Measurements from ENCODE around the gene CDH4. TPM values are rescaled to one million over a fixed set of nuclear protein-coding genes. Genes with fewer than 3 reads are reported as not detected.

CDH4 gene
- total and polyA plus RNA-seq, 2 of the 8 experiments (the other 6 are each of a cell fraction or from before 2014, with no cell fraction given) = 4.3 to 7.9 TPM

DNA sequence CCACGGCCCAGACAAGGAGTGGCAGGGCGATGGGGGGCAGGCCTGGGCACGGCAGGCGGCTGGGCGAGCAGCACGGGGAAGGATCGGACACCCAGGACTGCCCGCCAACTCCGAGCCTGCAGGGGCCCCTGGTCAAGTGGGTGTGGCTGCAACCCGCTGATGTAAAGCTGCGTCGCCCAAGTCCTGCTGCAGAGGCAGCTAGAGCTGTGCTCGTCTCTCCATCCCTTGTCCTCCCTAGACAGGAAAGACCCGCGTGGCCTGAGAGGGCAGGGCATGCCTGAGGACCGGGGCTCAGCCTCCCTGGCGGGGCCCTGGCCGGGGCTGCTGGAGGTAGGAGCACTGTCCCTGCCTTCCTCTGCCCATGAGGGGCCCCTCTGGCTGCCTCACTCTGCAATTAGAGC is 281.2 kb downstream of the CDH4 start:
- POLR2A ChIA-PET (ENCODE audit: partially characterized antibody) = interaction anchor here (0.8 kb wide), 1 partner anchor 13 kb away, joined by 3 read pairs; no protein-coding TSS in a partner anchor
- Histone ChIP-seq H2AFZ (ENCODE audit: low read length) (no peak overlapping the region), H2BK120ac (replicated peaks; ENCODE audit: low read depth, low read length) (no peak overlapping the region), H3K27ac (ENCODE audit: low read depth, low read length) (no peak overlapping the region), H3K9ac (replicated peaks in 1 of 4; ENCODE audit: extremely low read depth in 1 of 4, low read depth in 3 of 4, low read length in 3 of 4) (no peak overlapping the region), H4K91ac (replicated peaks; ENCODE audit: insufficient read length, low read length) (no peak overlapping the region), H3K36me3 (ENCODE audit: control insufficient read depth in 2 of 4, insufficient read depth in 4 of 4, low read length in 3 of 4) (no peaks in the 10 kb centered on the region), H4K8ac (ENCODE audit: extremely low read depth, insufficient read depth, low read length) (no peak overlapping the region), H2BK15ac (ENCODE audit: low read length) (peak overlapping the region; percentile 61; the same call in 1 of the 2 replicates), H3K27me3 (replicated peaks in 1 of 4; ENCODE audit: control insufficient read depth in 3 of 4, extremely low read depth in 1 of 4, insufficient read depth in 3 of 4, low read length in 3 of 4) (no peaks in the 10 kb centered on the region; a peak in 2 of 7 replicates), H3K79me1 (ENCODE audit: low read depth, low read length) (no peaks in the 10 kb centered on the region), H2BK12ac (ENCODE audit: low read depth, low read length) (no peak overlapping the region), H4K20me1 (replicated peaks in 1 of 2; ENCODE audit: control insufficient read depth in 1 of 2, insufficient read depth in 2 of 2, low read length in 2 of 2) (no peaks in the 10 kb centered on the region), H3K9me3 (ENCODE audit: insufficient read depth in 2 of 2, low read depth in 1 of 2, low read length in 1 of 2) (no peaks in the 10 kb centered on the region), H3K4me3 (ENCODE audit: extremely low read depth in 1 of 4, insufficient read depth in 2 of 4, low read depth in 3 of 4, low read length in 4 of 4) (no peak overlapping the region), H3K23ac (ENCODE audit: insufficient read length) (no peak overlapping the region), H4K5ac (ENCODE audit: insufficient read length, low read depth, low read length) (no peak overlapping the region), H3K23me2 (ENCODE audit: low read depth, low read length) (0 out of 2 replicates have a peak, but pooled peaks cover 2% of the 10 kb centered on the region), H3K18ac (ENCODE audit: extremely low read depth, low read length) (no peak overlapping the region), H2BK20ac (ENCODE audit: low read length) (no peak overlapping the region), H3K56ac (replicated peaks; ENCODE audit: insufficient read length, low read depth, low read length) (no peak overlapping the region), H3K79me2 (ENCODE audit: control insufficient read depth in 1 of 2, insufficient read depth in 2 of 2, low read length in 2 of 2) (no peaks in the 10 kb centered on the region), H3K4ac (replicated peaks; ENCODE audit: insufficient read length, low read depth, low read length) (no peak overlapping the region), H2BK5ac (ENCODE audit: low read depth, low read length) (0 out of 2 replicates have a peak overlapping the region, but pooled peaks have one; percentile 16), H2AK5ac (ENCODE audit: low read depth, low read length) (no peak overlapping the region), H3K4me2 (ENCODE audit: insufficient read depth in 1 of 2, low read depth in 2 of 2, low read length in 2 of 2) (no peak overlapping the region), H3K4me1 (replicated peaks in 1 of 4; ENCODE audit: control insufficient read depth in 3 of 4, insufficient read depth in 4 of 4, low read length in 3 of 4) (no peaks in the 10 kb centered on the region; a peak in 1 of 7 replicates), H3K14ac (ENCODE audit: insufficient read length) (no peak overlapping the region)
- WGBS, 2 experiments (ENCODE audit: extremely low coverage in 1 of 2, insufficient coverage in 1 of 2, insufficient read length in 1 of 2, insufficient replicate concordance in 2 of 2, low coverage in 1 of 2, low lambda C conversion rate in 2 of 2, missing lambda C conversion rate in 1 of 2) = 98% methylated on average over 18 of the region's 18 CpGs; no CpG with 5 or more reads in 1 of the 2 experiments
- FAIRE-seq (no peak), DNase-seq (ENCODE audit: low read depth in 1 of 2, low spot score in 2 of 2) (no peak)
- CTCF ChIA-PET (ENCODE audit: partially characterized antibody) = interaction anchor here (1.4 kb wide), 1 partner anchor 9 kb away, joined by 3 read pairs; no protein-coding TSS in a partner anchor
- TF ChIP-seq RNF2 (IDR thresholded peaks at IDR 0.05; ENCODE audit: borderline replicate concordance, low read depth, low read length, missing control alignments, poor library complexity, severe bottlenecking) (no peak), HDAC2 (IDR thresholded peaks at IDR 0.05; ENCODE audit: borderline replicate concordance in 1 of 2, low read depth in 2 of 2, low read length in 2 of 2) (no peak), CTBP2 (IDR thresholded peaks at IDR 0.05; ENCODE audit: borderline replicate concordance, insufficient read depth, insufficient read length, low read length) (no peak), TCF12 (IDR thresholded peaks at IDR 0.05; ENCODE audit: low read depth, low read length) (no peak), KDM5A (IDR thresholded peaks at IDR 0.05; ENCODE audit: low read length) (no peak), RFX5 (IDR thresholded peaks at IDR 0.05; ENCODE audit: borderline replicate concordance, low read depth, low read length) (no peak), TAF1 (IDR thresholded peaks at IDR 0.05; ENCODE audit: low read depth, low read length) (no peak), SP1 (IDR thresholded peaks at IDR 0.05; ENCODE audit: low read depth, low read length) (no peak), SIN3A (conservative IDR thresholded peaks at IDR 0.05 in 1 of 2, IDR thresholded peaks at IDR 0.05 in 1 of 2; ENCODE audit: low read depth in 1 of 2, low read length in 2 of 2) (no peak)
- TF ChIP-seq, protein P1, sequence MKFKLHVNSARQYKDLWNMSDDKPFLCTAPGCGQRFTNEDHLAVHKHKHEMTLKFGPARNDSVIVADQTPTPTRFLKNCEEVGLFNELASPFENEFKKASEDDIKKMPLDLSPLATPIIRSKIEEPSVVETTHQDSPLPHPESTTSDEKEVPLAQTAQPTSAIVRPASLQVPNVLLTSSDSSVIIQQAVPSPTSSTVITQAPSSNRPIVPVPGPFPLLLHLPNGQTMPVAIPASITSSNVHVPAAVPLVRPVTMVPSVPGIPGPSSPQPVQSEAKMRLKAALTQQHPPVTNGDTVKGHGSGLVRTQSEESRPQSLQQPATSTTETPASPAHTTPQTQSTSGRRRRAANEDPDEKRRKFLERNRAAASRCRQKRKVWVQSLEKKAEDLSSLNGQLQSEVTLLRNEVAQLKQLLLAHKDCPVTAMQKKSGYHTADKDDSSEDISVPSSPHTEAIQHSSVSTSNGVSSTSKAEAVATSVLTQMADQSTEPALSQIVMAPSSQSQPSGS (IDR thresholded peaks at IDR 0.05; ENCODE audit: low read length) = no peak

All from H1 (cell line).